H1 (cell line): Measurements from ENCODE around the gene HLA-G. TPM values are rescaled to one million over a fixed set of nuclear protein-coding genes. Genes with fewer than 3 reads are reported as not detected.

Experiments used
- CTCF ChIA-PET: fragments of 300-600 bp; sonication (Branson Sonifier 250); formaldehyde crosslinking; loops from one replicate; lab custom pipeline; 2021; ENCODE audit not compliant: partially characterized antibody; lab: Charles Lee
- POLR2A ChIA-PET: fragments of 300-600 bp; sonication (Branson Sonifier 250); formaldehyde crosslinking; loops from one replicate; lab custom pipeline; 2021; ENCODE audit warnings: inconsistent platforms; ENCODE audit not compliant: partially characterized antibody; lab: Charles Lee
- DNase-seq, 2 experiments: peaks; one replicate each; pipeline versions ENCODE4 v3.0.0 to v3.0.0-alpha.2; 2010 to 2022; ENCODE audit warnings: low spot score in 2 of 2, low read depth in 1 of 2, mixed read lengths in 1 of 2
- FAIRE-seq: peaks from 2 replicates; lab custom pipeline; 2011; peaks lifted over from hg19 to GRCh38; lab: Jason Lieb, UNC
- H2AFZ ChIP-seq: 2 replicates; pipeline ENCODE4 v1.8.1; 2012; ENCODE audit warnings: low read length, inconsistent platforms
- H2AK5ac ChIP-seq: 2 replicates; pipeline ENCODE4 v1.6.1; 2013; ENCODE audit warnings: low read depth, low read length
- H2BK120ac ChIP-seq: replicated peaks from 2 replicates; pipeline ENCODE3; 2013; ENCODE audit warnings: low read depth, low read length, inconsistent platforms
- H2BK12ac ChIP-seq: 2 replicates; pipeline ENCODE4 v1.6.1; 2013; ENCODE audit warnings: low read depth, low read length
- H2BK15ac ChIP-seq: 2 replicates; pipeline ENCODE4 v1.6.1; 2013; ENCODE audit warnings: low read length
- H2BK20ac ChIP-seq: 2 replicates; pipeline ENCODE4 v1.6.1; 2013; ENCODE audit warnings: low read length
- H2BK5ac ChIP-seq: 2 replicates; pipeline ENCODE4 v1.6.1; 2013; ENCODE audit warnings: low read depth, low read length
- H3K14ac ChIP-seq: 2 replicates; pipeline ENCODE4 v1.6.1; 2013; ENCODE audit warnings: inconsistent platforms; ENCODE audit not compliant: insufficient read length
- H3K18ac ChIP-seq: 2 replicates; pipeline ENCODE4 v1.6.1; 2013; ENCODE audit warnings: low read length; ENCODE audit errors: extremely low read depth
- H3K23ac ChIP-seq: 2 replicates; pipeline ENCODE4 v1.6.1; 2013; ENCODE audit warnings: inconsistent platforms; ENCODE audit not compliant: insufficient read length
- H3K23me2 ChIP-seq: 2 replicates; pipeline ENCODE4 v1.6.1; 2013; ENCODE audit warnings: low read depth, low read length
- H3K27ac ChIP-seq: 2 replicates; pipeline ENCODE4 v1.6.1; 2011; ENCODE audit warnings: low read depth, low read length, inconsistent platforms
- H3K27me3 ChIP-seq, 4 experiments: replicated peaks in 1 of 4; 1 replicate in 1 of 4; 2 replicates in 3 of 4; pipeline versions ENCODE4 v1.6.1 to v1.8.1; 2011 to 2013; ENCODE audit warnings: low read length in 3 of 4, mild to moderate bottlenecking in 3 of 4, inconsistent platforms in 2 of 4, mixed read lengths in 2 of 4, moderate library complexity in 1 of 4; ENCODE audit not compliant: control insufficient read depth in 3 of 4, insufficient read depth in 3 of 4; ENCODE audit errors: extremely low read depth in 1 of 4
- H3K36me3 ChIP-seq, 4 experiments: 2 replicates each; pipeline versions ENCODE4 v1.6.1 to v1.8.1; 2011 to 2013; ENCODE audit warnings: mild to moderate bottlenecking in 4 of 4, low read length in 3 of 4, moderate library complexity in 2 of 4, control low read depth in 1 of 4, inconsistent platforms in 1 of 4; ENCODE audit not compliant: insufficient read depth in 4 of 4, control insufficient read depth in 2 of 4
- H3K4ac ChIP-seq: replicated peaks from 2 replicates; pipeline ENCODE3; 2013; ENCODE audit warnings: low read length, low read depth, mixed read lengths, inconsistent platforms; ENCODE audit not compliant: insufficient read length
- H3K4me1 ChIP-seq, 4 experiments: replicated peaks in 1 of 4; 1 replicate in 1 of 4; 2 replicates in 3 of 4; pipeline versions ENCODE4 v1.6.1 to v1.8.1; 2011 to 2013; ENCODE audit warnings: low read length in 3 of 4, inconsistent platforms in 2 of 4, mixed read lengths in 1 of 4; ENCODE audit not compliant: insufficient read depth in 4 of 4, control insufficient read depth in 3 of 4
- H3K4me2 ChIP-seq, 2 experiments: 2 replicates each; pipeline versions ENCODE4 v1.6.1 to v1.8.1; 2011 to 2013; ENCODE audit warnings: low read depth in 2 of 2, low read length in 2 of 2, control low read depth in 1 of 2, inconsistent platforms in 1 of 2, mild to moderate bottlenecking in 1 of 2; ENCODE audit not compliant: insufficient read depth in 1 of 2
- H3K4me3 ChIP-seq, 4 experiments: fragments of 200-600, 300-600 bp in 1 of 4; sonication (generic), shearing (Covaris generic), sonication (Bioruptor Twin) in 1 of 4; 2 replicates each; pipeline versions ENCODE4 v1.5.1 to v1.8.1; 2011 to 2016; ENCODE audit warnings: low read length in 4 of 4, low read depth in 3 of 4, control low read depth in 2 of 4, inconsistent platforms in 2 of 4, mild to moderate bottlenecking in 2 of 4, mixed read lengths in 1 of 4, moderate library complexity in 1 of 4; ENCODE audit not compliant: insufficient read depth in 2 of 4; ENCODE audit errors: extremely low read depth in 1 of 4
- H3K56ac ChIP-seq: replicated peaks from 2 replicates; pipeline ENCODE3; 2013; ENCODE audit warnings: low read depth, mild to moderate bottlenecking, mixed read lengths, low read length, inconsistent platforms; ENCODE audit not compliant: insufficient read length
- H3K79me1 ChIP-seq: 2 replicates; pipeline ENCODE4 v1.6.1; 2013; ENCODE audit warnings: low read depth, low read length, control low read depth
- H3K79me2 ChIP-seq, 2 experiments: 2 replicates each; pipeline versions ENCODE4 v1.6.1 to v1.8.1; 2012 to 2013; ENCODE audit warnings: low read length in 2 of 2, mild to moderate bottlenecking in 2 of 2, inconsistent platforms in 1 of 2; ENCODE audit not compliant: insufficient read depth in 2 of 2, control insufficient read depth in 1 of 2
- H3K9ac ChIP-seq, 4 experiments: replicated peaks in 1 of 4; 1 replicate in 1 of 4; 2 replicates in 3 of 4; pipeline versions ENCODE4 v1.6.1 to v1.8.1; 2011 to 2013; ENCODE audit warnings: low read depth in 3 of 4, low read length in 3 of 4, control low read depth in 2 of 4, mild to moderate bottlenecking in 2 of 4, moderate library complexity in 2 of 4, inconsistent platforms in 1 of 4; ENCODE audit errors: extremely low read depth in 1 of 4
- H3K9me3 ChIP-seq, 2 experiments: 2 replicates each; pipeline versions ENCODE4 v1.6.1 to v1.8.1; 2012 to 2013; ENCODE audit warnings: mild to moderate bottlenecking in 2 of 2, moderate library complexity in 2 of 2, control low read depth in 1 of 2, inconsistent platforms in 1 of 2, low read depth in 1 of 2, low read length in 1 of 2, mixed read lengths in 1 of 2; ENCODE audit not compliant: insufficient read depth in 2 of 2
- H4K20me1 ChIP-seq, 2 experiments: replicated peaks in 1 of 2; 2 replicates each; pipeline versions ENCODE3 to v1.8.1; 2011 to 2013; ENCODE audit warnings: inconsistent platforms in 2 of 2, low read length in 2 of 2, mild to moderate bottlenecking in 1 of 2; ENCODE audit not compliant: insufficient read depth in 2 of 2, control insufficient read depth in 1 of 2
- H4K5ac ChIP-seq: 2 replicates; pipeline ENCODE4 v1.6.1; 2013; ENCODE audit warnings: low read length, low read depth, mixed read lengths, inconsistent platforms; ENCODE audit not compliant: insufficient read length
- H4K8ac ChIP-seq: 2 replicates; pipeline ENCODE4 v1.8.0; 2013; ENCODE audit warnings: mild to moderate bottlenecking, moderate library complexity, low read length, inconsistent platforms; ENCODE audit not compliant: insufficient read depth; ENCODE audit errors: extremely low read depth
- H4K91ac ChIP-seq: replicated peaks from 2 replicates; pipeline ENCODE3; 2013; ENCODE audit warnings: low read length, mixed read lengths, inconsistent platforms; ENCODE audit not compliant: insufficient read length
- BACH1 ChIP-seq: IDR thresholded peaks from 2 replicates; pipeline ENCODE4 v1.6.1; 2012; ENCODE audit warnings: low read length, improper control_type of control experiment
- GABPA ChIP-seq: IDR thresholded peaks from 2 replicates; pipeline ENCODE4 v1.6.1; 2011; ENCODE audit warnings: mild to moderate bottlenecking, low read length, moderate library complexity, borderline replicate concordance; ENCODE audit not compliant: insufficient read depth
- POLR2A ChIP-seq, 2 experiments: IDR thresholded peaks; 1 replicate in 1 of 2; 2 replicates in 1 of 2; pipeline ENCODE4 v1.6.1; 2011; ENCODE audit warnings: low read depth in 2 of 2, low read length in 2 of 2, mild to moderate bottlenecking in 2 of 2; ENCODE audit errors: control extremely low read depth in 1 of 2
- POLR2AphosphoS5 ChIP-seq: IDR thresholded peaks from 2 replicates; pipeline ENCODE4 v1.6.1; 2011; ENCODE audit warnings: low read depth, low read length
- RBBP5 ChIP-seq: IDR thresholded peaks from 2 replicates; pipeline ENCODE4 v1.7.1; 2012; ENCODE audit warnings: low read depth, mild to moderate bottlenecking, inconsistent platforms, low read length, moderate library complexity, borderline replicate concordance
- TAF7 ChIP-seq: optimal IDR thresholded peaks from 2 replicates; pipeline ENCODE3; 2011; ENCODE audit warnings: low read depth, mild to moderate bottlenecking, inconsistent platforms, low read length, moderate library complexity, borderline replicate concordance
- WGBS, 2 experiments: shearing (Covaris generic) in 1 of 2; methylation state at CpG; one replicate each; pipeline versions ENCODE4 v1.1.6 to v1.1.7; 2013 to 2015; ENCODE audit warnings: low lambda C conversion rate in 2 of 2, mixed read lengths in 2 of 2, inconsistent platforms in 1 of 2, low coverage in 1 of 2, missing lambda C conversion rate in 1 of 2; ENCODE audit not compliant: insufficient replicate concordance in 2 of 2, insufficient coverage in 1 of 2, insufficient read length in 1 of 2; ENCODE audit errors: extremely low coverage in 1 of 2, missing lambda C conversion rate in 1 of 2; 5-methylcytosine and 5-hydroxymethylcytosine counted together
- polyA plus RNA-seq, 7 experiments: library from polyadenylated mRNA; depleted of rRNA in 3 of 7; stranded (reverse) in 5 of 7; unstranded in 2 of 7; fragments of >200 nt in 5 of 7; fragments of 200-250 nt in 2 of 7; gene quantifications; 1 replicate in 5 of 7; 2 replicates in 1 of 7; 4 replicates in 1 of 7; pipeline versions ENCODE4 v1.2.1 to v1.2.3, GENCODE V29; 2011 to 2013; ENCODE audit warnings: missing spikeins in 2 of 7, mixed read lengths in 2 of 7
- total RNA-seq: library from RNA; stranded (reverse); fragmentation: NEBNext Ultra II Directional; extraction: Animal tissue kit (Norgen Biotek cat#: 25700); gene quantifications from 2 replicates; pipeline ENCODE4 v1.2.1, GENCODE V29; 2021
- TF ChIP-seq, protein P1 (sequence below): IDR thresholded peaks from 2 replicates; pipeline ENCODE4 v1.6.1; 2012; ENCODE audit warnings: inconsistent platforms

Gene HLA-G
- total and polyA plus RNA-seq, 2 of the 8 experiments (the other 6 are each of a cell fraction or from before 2014, with no cell fraction given), result 3.2 to 4.8 TPM

DNA sequence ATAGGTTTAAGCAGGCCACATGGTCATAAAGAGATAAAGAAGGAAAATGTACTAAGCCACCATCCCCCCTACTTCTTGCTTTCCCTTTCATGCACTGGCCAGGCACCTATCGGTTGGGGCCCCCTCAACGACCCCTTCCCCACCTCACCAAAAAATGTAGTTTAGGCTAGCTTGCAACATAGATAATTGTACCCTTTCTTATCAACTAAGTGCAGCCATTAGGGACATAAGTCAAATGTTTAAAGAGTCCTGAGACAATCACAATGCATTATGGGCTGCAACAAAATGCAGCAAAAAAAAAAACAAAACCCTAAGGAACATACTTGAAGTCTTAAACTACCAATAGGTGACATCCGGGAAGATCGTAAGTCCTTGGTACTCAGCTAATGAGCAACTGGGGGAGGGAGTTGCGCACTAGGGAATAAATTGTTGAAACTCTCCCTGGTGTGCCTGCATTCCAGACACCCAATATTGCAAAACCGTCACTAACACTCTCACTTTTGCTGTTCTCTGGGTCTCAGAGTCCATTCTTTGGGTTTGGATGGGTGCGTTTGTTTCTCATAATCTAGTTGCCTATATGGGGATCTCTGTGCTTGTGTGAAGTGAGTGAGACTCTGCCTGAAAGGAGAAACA is 12.4 kb upstream of the HLA-G start:
- Histone ChIP-seq H3K4me3 (no peak overlapping the region), H3K27me3 (no peaks in the 10 kb centered on the region), H3K23me2 (no peaks in the 10 kb centered on the region), H4K8ac (no peak overlapping the region), H3K4me1 (no peaks in the 10 kb centered on the region), H2BK20ac (no peak overlapping the region), H2AFZ (no peak overlapping the region), H3K23ac (no peak overlapping the region), H3K79me2 (no peaks in the 10 kb centered on the region), H3K36me3 (no peaks in the 10 kb centered on the region), H4K91ac (no peak overlapping the region), H3K27ac (no peak overlapping the region), H3K4ac (no peak overlapping the region), H3K4me2 (no peak overlapping the region), H2BK120ac (no peak overlapping the region), H3K14ac (no peak overlapping the region), H2BK12ac (no peak overlapping the region), H4K20me1 (no peaks in the 10 kb centered on the region), H3K18ac (no peak overlapping the region), H3K9ac (no peak overlapping the region), H2AK5ac (no peak overlapping the region), H4K5ac (no peak overlapping the region), H3K9me3 (no peaks in the 10 kb centered on the region), H3K79me1 (no peaks in the 10 kb centered on the region), H2BK15ac (no peak overlapping the region), H3K56ac (no peak overlapping the region), H2BK5ac (no peak overlapping the region)
- ChIA-PET POLR2A (no interaction called here), CTCF (interaction anchor here (1.0 to 1.6 kb wide), 3 partner anchors 11 to 77 kb away, joined by 3 to 5 read pairs (median 3); no protein-coding TSS in a partner anchor)
- FAIRE-seq, result no peak
- peak in 1 of 2 experiments; percentile 22 for DNase-seq
- WGBS, 2 experiments, result 90% methylated on average over 7 of the region's 7 CpGs; no CpG with 5 or more reads in 1 of the 2 experiments
- no peak for TF ChIP-seq POLR2AphosphoS5
- peak; percentile 32 for TF ChIP-seq TAF7
- TF ChIP-seq BACH1, result no peak
- no peak for TF ChIP-seq GABPA
- TF ChIP-seq POLR2A (IDR thresholded peaks at IDR 0.05; ENCODE audit: control extremely low read depth in 1 of 2, low read depth in 2 of 2, low read length in 2 of 2), result no peak
- TF ChIP-seq, protein P1, sequence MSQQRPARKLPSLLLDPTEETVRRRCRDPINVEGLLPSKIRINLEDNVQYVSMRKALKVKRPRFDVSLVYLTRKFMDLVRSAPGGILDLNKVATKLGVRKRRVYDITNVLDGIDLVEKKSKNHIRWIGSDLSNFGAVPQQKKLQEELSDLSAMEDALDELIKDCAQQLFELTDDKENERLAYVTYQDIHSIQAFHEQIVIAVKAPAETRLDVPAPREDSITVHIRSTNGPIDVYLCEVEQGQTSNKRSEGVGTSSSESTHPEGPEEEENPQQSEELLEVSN, result no peak
- TF ChIP-seq RBBP5, result no peak
